NOMO-1 treated with DMSO at 0.1 percent for 48 hours (cell line): Measurements from ENCODE around the gene TH.
"Not testable (repeated sequence)": the region's sequence is repeated elsewhere in the genome, so short reads cannot be mapped to it uniquely, and the experiment has no call there.

ENCODE experiments used
- DNase-seq: peaks from one replicate; lab custom pipeline; 2025; ENCODE audit not compliant: unreplicated experiment; lab: John Stamatoyannopoulos, UW

The TH gene

DNA sequence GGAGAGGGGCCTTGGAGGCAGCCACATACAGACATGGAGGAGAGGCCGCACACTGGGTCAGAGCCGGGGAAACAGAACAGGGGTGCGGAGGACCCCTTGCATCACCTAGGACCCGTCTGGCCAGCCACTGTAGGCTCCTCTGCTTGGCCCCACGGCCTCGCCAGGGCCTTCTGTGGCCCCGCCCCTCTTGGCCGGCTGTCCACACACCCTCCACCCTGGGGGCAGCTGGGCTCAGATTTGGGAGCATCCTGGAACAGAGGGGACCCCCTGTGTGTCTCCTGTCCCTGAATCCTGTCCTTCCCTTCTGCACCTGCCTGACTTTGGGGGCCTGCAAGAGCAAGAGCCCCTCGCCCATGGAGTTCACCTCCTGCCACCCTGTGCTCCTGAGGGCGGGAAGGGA, 7.9 kb upstream of the TH start:
- DNase-seq: no peak

DNA sequence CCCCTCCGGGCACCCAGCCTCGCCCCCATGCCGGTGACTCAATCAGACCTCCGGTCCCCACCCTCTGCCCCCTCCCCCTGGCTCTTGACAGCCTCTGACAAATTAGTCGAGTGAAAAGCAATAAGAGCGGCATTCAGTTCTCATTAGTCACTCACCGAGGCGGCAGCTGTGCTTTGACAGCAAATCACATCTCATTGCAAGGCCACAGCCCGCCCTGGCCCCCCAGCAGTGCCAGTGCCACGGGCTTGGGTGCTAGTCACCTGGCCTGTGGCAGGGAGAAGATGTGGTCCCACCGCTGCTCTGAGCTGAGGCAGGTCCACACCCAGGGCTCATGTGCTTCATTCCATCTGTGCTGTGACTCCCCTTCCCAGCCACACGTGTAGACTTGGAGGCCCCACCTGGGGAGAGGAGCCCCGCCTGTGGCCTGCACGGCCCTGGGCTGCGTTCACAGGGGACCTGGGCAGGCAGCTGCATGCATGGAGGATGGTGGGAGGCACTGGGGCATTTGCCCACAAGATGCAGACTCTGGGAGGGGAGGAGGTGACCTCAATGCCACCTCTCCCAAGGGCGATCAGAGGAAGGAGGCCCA, 7.4 kb upstream of the TH start:
- DNase-seq: no peak

- not testable (repeated sequence) for DNase-seq
Measured at GRCh38 chr11:2178055-2178773, 6.6 kb upstream of the TH start.

GRCh38 chr11:2177076-2177475, 5.5 kb upstream of the TH start:
- DNase-seq: no peak

GRCh38 chr11:2176389-2176900, 4.8 kb upstream of the TH start:
- DNase-seq: no peak

- DNase-seq: no peak
Measured at GRCh38 chr11:2175659-2176058, 4.0 kb upstream of the TH start.

GRCh38 chr11:2174361-2174760, 2.7 kb upstream of the TH start:
- no peak for DNase-seq

DNA sequence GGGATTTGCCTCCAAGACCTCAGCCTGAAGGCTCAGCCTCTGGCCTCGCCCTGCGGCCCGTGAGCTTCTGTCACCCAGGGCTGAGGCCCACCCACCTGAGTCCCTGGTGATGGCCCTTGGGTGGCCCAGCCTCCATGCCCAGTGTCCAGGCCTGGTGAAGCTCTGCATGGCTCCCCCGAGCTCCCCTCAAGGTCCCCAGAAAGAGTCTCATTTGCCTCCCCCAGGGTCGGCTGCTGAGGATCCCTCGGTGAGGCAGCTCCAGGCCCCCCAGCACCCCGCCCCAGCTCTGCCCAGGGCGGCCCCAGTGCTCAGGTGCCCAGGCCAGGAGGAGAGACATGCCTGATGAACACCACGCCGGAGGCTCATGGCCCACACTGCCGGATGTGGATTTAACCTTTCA, 2.1 kb upstream of the TH start:
- DNase-seq: no peak

- DNase-seq: no peak
Measured at GRCh38 chr11:2173150-2173693, 1.6 kb upstream of the TH start.

GRCh38 chr11:2172676-2173075, 1.1 kb upstream of the TH start:
- no peak for DNase-seq

- DNase-seq: no peak
Measured at GRCh38 chr11:2169626-2170570, 1.7 kb downstream of the TH start.

- DNase-seq: no peak
Measured at GRCh38 chr11:2169005-2169378, 2.6 kb downstream of the TH start.

DNA sequence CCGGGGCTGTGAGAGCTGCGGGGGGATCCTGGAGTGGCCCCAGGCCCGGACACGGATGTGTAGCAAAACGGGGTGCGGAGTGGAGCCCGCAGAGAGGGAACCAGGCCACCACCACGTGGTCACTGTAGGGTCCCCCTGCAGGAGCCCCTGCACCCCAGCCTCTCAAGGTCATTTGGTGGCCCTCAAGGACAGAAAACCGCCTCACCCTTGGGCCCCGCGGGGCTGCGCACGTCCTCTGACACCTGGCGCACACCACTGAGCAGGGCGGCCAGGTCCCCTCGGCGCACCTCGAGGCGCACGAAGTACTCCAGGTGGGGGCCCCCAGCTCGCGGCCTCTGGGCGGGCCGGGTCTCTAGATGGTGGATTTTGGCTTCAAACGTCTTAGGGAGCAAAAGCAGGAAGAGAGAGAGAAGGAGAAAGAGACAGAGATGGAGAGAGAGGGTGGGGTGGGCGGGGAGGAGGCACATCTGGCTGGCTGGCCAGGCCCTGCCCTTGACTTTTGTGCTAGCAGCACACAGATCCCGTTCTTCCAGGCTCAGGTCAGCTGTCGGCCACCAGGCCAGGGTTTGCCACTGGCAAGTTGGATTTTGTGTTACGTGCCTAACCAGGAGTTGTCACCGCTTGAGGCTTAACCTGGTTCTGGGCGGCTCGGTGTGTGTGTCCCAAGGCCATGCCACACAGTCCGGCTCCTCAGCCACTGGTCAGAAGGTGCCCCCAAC, 3.2 kb downstream of the TH start:
- DNase-seq: no peak

DNA sequence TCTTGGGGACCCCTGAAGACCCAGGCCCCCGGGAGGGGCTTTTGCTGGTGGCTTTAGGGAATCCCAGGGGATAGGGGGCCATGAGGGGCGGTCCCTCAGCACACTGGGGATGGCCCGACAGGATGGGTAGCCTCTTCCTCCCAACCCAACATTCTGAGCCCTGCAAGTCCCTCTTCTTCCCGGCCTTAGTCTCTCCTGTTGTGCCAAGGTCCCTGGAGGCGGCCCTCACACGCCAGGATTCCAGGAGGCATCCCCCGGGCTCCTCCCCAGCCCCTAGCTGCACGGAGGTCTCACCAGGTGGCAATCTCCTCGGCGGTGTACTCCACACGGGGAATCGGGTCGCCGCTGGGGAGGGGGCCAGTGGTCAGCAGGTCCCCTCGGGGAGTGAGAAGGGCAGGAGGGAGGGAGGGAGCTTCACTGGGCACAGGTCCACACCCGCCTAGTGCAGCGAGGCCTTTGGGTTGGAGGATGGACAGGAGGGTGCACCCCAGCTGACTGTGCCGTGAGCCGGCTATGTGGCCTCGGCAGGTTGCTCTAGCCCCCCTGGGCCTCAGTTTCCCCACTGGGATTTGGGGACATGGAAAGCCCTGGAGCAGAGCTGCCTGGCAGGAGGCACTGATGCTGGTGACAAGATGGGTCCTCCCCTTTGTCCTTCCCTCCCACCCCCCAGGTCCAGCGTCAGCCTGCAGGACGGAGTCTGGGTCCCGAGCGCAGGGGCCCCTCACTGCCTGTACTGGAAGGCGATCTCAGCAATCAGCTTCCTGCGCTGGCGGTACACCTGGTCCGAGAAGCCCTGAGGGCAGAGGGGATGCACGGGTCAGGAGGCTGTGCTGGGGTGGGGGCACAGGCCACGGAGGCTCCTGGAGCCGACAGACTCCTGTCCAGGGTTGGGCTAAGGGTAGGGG, 4.2 kb downstream of the TH start:
- no peak for DNase-seq

GRCh38 chr11:2166091-2166851, 5.3 kb downstream of the TH start:
- no peak for DNase-seq

DNA sequence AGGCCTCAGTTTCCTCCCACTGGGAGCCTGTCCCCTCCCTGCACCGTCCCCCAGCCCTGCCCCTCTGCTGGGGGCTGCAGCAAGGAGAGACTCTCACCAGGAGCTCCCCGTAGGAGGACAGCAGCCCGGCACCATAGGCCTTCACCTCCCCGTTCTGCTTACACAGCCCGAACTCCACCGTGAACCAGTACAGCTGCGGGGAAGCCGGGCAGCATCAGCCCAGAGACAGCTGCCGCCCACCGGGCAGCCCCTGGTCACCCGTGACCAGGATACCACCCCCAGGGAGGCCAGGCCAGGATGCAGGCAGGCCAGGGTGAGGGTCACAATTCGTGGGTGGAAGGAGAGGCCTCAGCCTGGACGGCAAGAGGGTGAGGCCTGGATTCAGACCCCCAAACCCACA, 6.0 kb downstream of the TH start:
- DNase-seq: no peak

- DNase-seq: no peak
Measured at GRCh38 chr11:2164861-2165555, 6.6 kb downstream of the TH start.

DNA sequence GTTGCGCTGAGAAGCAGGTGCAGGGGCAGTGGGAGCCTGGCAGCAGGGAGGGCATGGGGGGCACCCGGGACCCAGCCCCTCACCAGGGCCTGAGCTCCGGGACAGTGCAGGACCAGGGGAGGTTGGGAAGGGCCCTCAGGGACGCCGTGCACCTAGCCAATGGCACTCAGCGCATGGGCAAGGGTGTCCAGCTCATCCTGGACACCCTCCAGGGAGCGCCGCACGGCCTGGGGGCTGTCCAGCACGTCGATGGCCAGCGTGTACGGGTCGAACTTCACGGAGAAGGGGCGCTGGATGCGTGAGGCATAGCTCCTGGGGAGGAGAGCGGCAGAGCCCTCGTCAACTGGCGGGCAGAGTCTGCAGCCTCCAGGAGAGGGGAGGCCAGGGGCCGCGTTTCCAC, 7.5 kb downstream of the TH start:
- no peak for DNase-seq
